Body of pancreas (tissue), 4 donors: Measurements from ENCODE around the gene LCE1B.

ENCODE experiments used
- POLR2A ChIP-seq, 3 donors: fragments of 450-650 bp; IDR thresholded peaks; one replicate each; pipeline ENCODE4 v1.6.1; 2016; ENCODE audit warnings: antibody characterized with exemption in 3 of 3, mild to moderate bottlenecking in 2 of 3
- TF ChIP-seq, protein P1 (sequence below), 7 experiments: fragments of 450-650 bp in 4 of 7; fragments of 200-600 bp in 3 of 7; sonication (generic) in 3 of 7; IDR thresholded peaks; one replicate each; pipeline ENCODE4 v1.5.1; 2016 to 2019; ENCODE audit warnings: antibody characterized with exemption in 7 of 7

DNA sequence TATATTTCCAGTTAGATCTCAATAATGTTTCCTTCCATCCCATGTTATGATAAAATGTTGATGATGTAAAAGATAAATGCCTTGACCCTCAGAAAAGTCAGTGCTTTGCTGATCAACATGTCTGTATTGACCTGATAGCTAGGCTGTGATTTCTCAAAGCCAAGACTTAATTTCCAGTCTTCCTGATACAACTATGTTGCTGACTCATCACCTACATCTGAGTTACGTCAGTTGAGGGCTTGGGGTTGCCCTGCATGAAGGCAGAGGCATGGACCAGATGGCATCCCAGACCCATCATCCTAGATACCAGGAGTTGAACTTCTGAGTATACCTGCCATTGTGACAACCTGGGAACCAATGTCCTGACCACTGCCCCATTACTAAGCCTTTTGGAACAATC, 10.4 kb upstream of the LCE1B start:
- no peak for TF ChIP-seq POLR2A (IDR thresholded peaks at IDR 0.05)
- TF ChIP-seq, protein P1, sequence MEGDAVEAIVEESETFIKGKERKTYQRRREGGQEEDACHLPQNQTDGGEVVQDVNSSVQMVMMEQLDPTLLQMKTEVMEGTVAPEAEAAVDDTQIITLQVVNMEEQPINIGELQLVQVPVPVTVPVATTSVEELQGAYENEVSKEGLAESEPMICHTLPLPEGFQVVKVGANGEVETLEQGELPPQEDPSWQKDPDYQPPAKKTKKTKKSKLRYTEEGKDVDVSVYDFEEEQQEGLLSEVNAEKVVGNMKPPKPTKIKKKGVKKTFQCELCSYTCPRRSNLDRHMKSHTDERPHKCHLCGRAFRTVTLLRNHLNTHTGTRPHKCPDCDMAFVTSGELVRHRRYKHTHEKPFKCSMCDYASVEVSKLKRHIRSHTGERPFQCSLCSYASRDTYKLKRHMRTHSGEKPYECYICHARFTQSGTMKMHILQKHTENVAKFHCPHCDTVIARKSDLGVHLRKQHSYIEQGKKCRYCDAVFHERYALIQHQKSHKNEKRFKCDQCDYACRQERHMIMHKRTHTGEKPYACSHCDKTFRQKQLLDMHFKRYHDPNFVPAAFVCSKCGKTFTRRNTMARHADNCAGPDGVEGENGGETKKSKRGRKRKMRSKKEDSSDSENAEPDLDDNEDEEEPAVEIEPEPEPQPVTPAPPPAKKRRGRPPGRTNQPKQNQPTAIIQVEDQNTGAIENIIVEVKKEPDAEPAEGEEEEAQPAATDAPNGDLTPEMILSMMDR (IDR thresholded peaks at IDR 0.05) = no peak
